ENCODE data around the gene GALNT18.

- TF ChIP-seq CTCF (IDR thresholded peaks at IDR 0.05) (no peak), POLR2A (IDR thresholded peaks at IDR 0.05) (no peak)
Measured at GRCh38 chr11:11253497-11253896, 368.3 kb downstream of the GALNT18 start.

All from breast epithelium (tissue), 3 donors.